Endothelial cell of umbilical vein (primary cell): ENCODE data around the gene LCNL1. TPM values are rescaled to one million over a fixed set of nuclear protein-coding genes. Genes with fewer than 3 reads are reported as not detected.

Source experiments
- BruUV-seq: library from RNA; stranded (reverse); fragments of 400-500 nt; replicated peaks from 2 replicates; lab custom pipeline; 2021; lab: Mats Ljungman, UMichigan
- CTCF ChIA-PET: fragments of 300-600, 350-600 bp; sonication (Branson Sonifier 250); formaldehyde crosslinking; loops from one replicate; lab custom pipeline; 2021; ENCODE audit warnings: antibody characterized with exemption, inconsistent platforms; lab: Charles Lee
- POLR2A ChIA-PET: fragments of 300-600, 350-600 bp; sonication (Branson Sonifier 250); formaldehyde crosslinking; loops from one replicate; lab custom pipeline; 2021; ENCODE audit warnings: antibody characterized with exemption, inconsistent platforms; lab: Charles Lee
- DNase-seq: peaks from one replicate; pipeline ENCODE4 v3.0.0-alpha.2; 2011; ENCODE audit warnings: low read depth, low spot score
- FAIRE-seq: peaks from 2 replicates; lab custom pipeline; 2011; peaks lifted over from hg19 to GRCh38; lab: Jason Lieb, UNC
- H2AFZ ChIP-seq: 2 replicates; pipeline ENCODE4 v1.6.0; 2012; ENCODE audit warnings: low read depth, low read length, control low read depth, inconsistent platforms
- H3K27ac ChIP-seq: 2 replicates; pipeline ENCODE4 v1.5.1; 2011; ENCODE audit warnings: low read depth, mild to moderate bottlenecking, control low read depth, low read length, moderate library complexity; ENCODE audit not compliant: insufficient read depth
- H3K27me3 ChIP-seq, 2 experiments: 2 replicates each; pipeline versions ENCODE4 v1.6.0 to v1.6.1; 2011; ENCODE audit warnings: low read length in 2 of 2, mixed read lengths in 1 of 2; ENCODE audit not compliant: control insufficient read depth in 2 of 2, insufficient read depth in 2 of 2
- H3K36me3 ChIP-seq, 2 experiments: 2 replicates in 1 of 2; 3 replicates in 1 of 2; pipeline ENCODE4 v1.5.1; 2011; ENCODE audit warnings: low read length in 2 of 2, mild to moderate bottlenecking in 1 of 2, moderate library complexity in 1 of 2; ENCODE audit not compliant: control insufficient read depth in 2 of 2, insufficient read depth in 2 of 2; ENCODE audit errors: extremely low read depth in 1 of 2
- H3K4me1 ChIP-seq: 3 replicates; pipeline ENCODE4 v1.5.1; 2011; ENCODE audit warnings: mild to moderate bottlenecking, low read length; ENCODE audit not compliant: control insufficient read depth, insufficient read depth; ENCODE audit errors: extremely low read depth
- H3K4me2 ChIP-seq: 2 replicates; pipeline ENCODE4 v1.6.1; 2011; ENCODE audit warnings: low read length, control low read depth, mixed read lengths; ENCODE audit not compliant: insufficient read depth
- H3K4me3 ChIP-seq, 3 experiments: fragments of 200-600 bp in 1 of 3; sonication (generic), shearing (Covaris generic) in 1 of 3; replicated peaks in 1 of 3; 2 replicates each; pipeline ENCODE4 v1.5.1; 2011 to 2016; ENCODE audit warnings: control low read depth in 3 of 3, low read length in 3 of 3, mild to moderate bottlenecking in 2 of 3, inconsistent platforms in 1 of 3, low read depth in 1 of 3, moderate library complexity in 1 of 3; ENCODE audit not compliant: insufficient read depth in 1 of 3
- H3K79me2 ChIP-seq: 2 replicates; pipeline ENCODE4 v1.6.0; 2012; ENCODE audit warnings: low read length, inconsistent platforms; ENCODE audit not compliant: control insufficient read depth, insufficient read depth
- H3K9ac ChIP-seq: replicated peaks from 2 replicates; pipeline ENCODE3; 2011; ENCODE audit warnings: low read length, control low read depth; ENCODE audit not compliant: insufficient read depth; ENCODE audit errors: extremely low read depth
- H3K9me1 ChIP-seq: replicated peaks from 3 replicates; pipeline ENCODE4 v1.6.0; 2011; ENCODE audit warnings: mild to moderate bottlenecking, low read length; ENCODE audit not compliant: control insufficient read depth, insufficient read depth; ENCODE audit errors: extremely low read depth
- H3K9me3 ChIP-seq: replicated peaks from 2 replicates; pipeline ENCODE4 v1.5.1; 2012; ENCODE audit warnings: low read length, inconsistent platforms; ENCODE audit not compliant: control insufficient read depth, insufficient read depth
- H4K20me1 ChIP-seq: replicated peaks from 2 replicates; pipeline ENCODE3; 2011; ENCODE audit warnings: mild to moderate bottlenecking, low read length; ENCODE audit not compliant: control insufficient read depth, insufficient read depth; ENCODE audit errors: extremely low read depth
- CTCF ChIP-seq, 2 donors: IDR thresholded peaks; 1 replicate in 1 of 2; 2 replicates in 1 of 2; pipeline ENCODE4 v1.5.1; 2011; ENCODE audit warnings: low read length in 2 of 2, mild to moderate bottlenecking in 2 of 2, moderate library complexity in 2 of 2, control low read depth in 1 of 2, inconsistent platforms in 1 of 2, low read depth in 1 of 2; ENCODE audit not compliant: insufficient read depth in 1 of 2; ENCODE audit errors: extremely low read depth in 1 of 2
- EZH2 ChIP-seq: IDR thresholded peaks from 2 replicates; pipeline ENCODE4 v1.6.1; 2012; ENCODE audit warnings: borderline replicate concordance, low read depth, mild to moderate bottlenecking, moderate library complexity, low read length, inconsistent platforms; ENCODE audit not compliant: severe bottlenecking
- FOS ChIP-seq: IDR thresholded peaks from 2 replicates; pipeline ENCODE4 v1.6.1; 2011; ENCODE audit warnings: mild to moderate bottlenecking, low read length, moderate library complexity, borderline replicate concordance; ENCODE audit not compliant: insufficient read depth
- GATA2 ChIP-seq: IDR thresholded peaks from 2 replicates; pipeline ENCODE4 v1.7.0; 2011; ENCODE audit warnings: low read depth, mild to moderate bottlenecking, moderate library complexity, mixed read lengths, low read length; ENCODE audit not compliant: insufficient read length, insufficient read depth
- JUN ChIP-seq: IDR thresholded peaks from 2 replicates; pipeline ENCODE4 v1.6.1; 2011; ENCODE audit warnings: borderline replicate concordance, low read depth; ENCODE audit not compliant: insufficient read length, insufficient read depth
- MAX ChIP-seq: IDR thresholded peaks from 2 replicates; pipeline ENCODE4 v1.6.1; 2011; ENCODE audit not compliant: insufficient read depth, insufficient read length
- MYC ChIP-seq: IDR thresholded peaks from one replicate; pipeline ENCODE4 v1.6.1; 2011; ENCODE audit warnings: mild to moderate bottlenecking, low read depth, low read length
- POLR2A ChIP-seq: IDR thresholded peaks from 2 replicates; pipeline ENCODE4 v1.6.1; 2012; ENCODE audit warnings: low read depth, mild to moderate bottlenecking, control low read depth, low read length
- POLR2AphosphoS5 ChIP-seq: IDR thresholded peaks from 2 replicates; pipeline ENCODE4 v1.6.1; 2012; ENCODE audit warnings: low read depth, mild to moderate bottlenecking, control low read depth, low read length, moderate library complexity; ENCODE audit not compliant: insufficient read depth
- dilution Hi-C: fragments of 300-500 bp; cut with MboI; formaldehyde crosslinking; loops from one replicate; pipeline ENCODE4 v1.15.0; 2019; ENCODE audit warnings: low sequenced_read_pairs; ENCODE audit not compliant: extremely low pct_ligation_motif_present
- intact Hi-C: fragments of 100-400 bp; cut with micrococcal nuclease; formaldehyde crosslinking; loops from one replicate; pipeline ENCODE4 v1.10.0; 2022
- polyA plus RNA-seq, 4 experiments: library from polyadenylated mRNA; depleted of rRNA in 3 of 4; stranded (reverse) in 3 of 4; unstranded in 1 of 4; fragments of >200 nt; gene quantifications; 2 replicates each; pipeline versions ENCODE4 v1.2.1 to v1.2.3, GENCODE V29; 2011 to 2012; ENCODE audit warnings: missing spikeins in 1 of 4
- total RNA-seq: library from RNA; stranded (reverse); gene quantifications from 2 replicates; pipeline ENCODE4 v1.2.3, GENCODE V29; 2021

LCNL1 gene
- total and polyA plus RNA-seq, 2 donors (not counting 3 experiments of a cell fraction or from before 2014, with no cell fraction given), result not detected

GRCh38 chr9:136983656-136984314, 992 bp downstream of the LCNL1 start:
- H3K27me3 ChIP-seq, result peaks cover 3 to 10% of the 10 kb centered on the region in 2 experiments
- BruUV-seq, result no TSS peak
- H4K20me1 ChIP-seq, result no peaks in the 10 kb centered on the region
- intact Hi-C loops (no loop called here), dilution Hi-C loops (no loop called here)
- no peak overlapping the region for H3K27ac ChIP-seq
- no peaks in the 10 kb centered on the region for H3K79me2 ChIP-seq
- no peak overlapping the region for H3K4me3 ChIP-seq
- no peak overlapping the region for H3K9ac ChIP-seq
- no peak for TF ChIP-seq POLR2AphosphoS5
- no peak for TF ChIP-seq EZH2
- TF ChIP-seq GATA2, result no peak
- TF ChIP-seq MYC, result no peak
- no peak for TF ChIP-seq MAX
- TF ChIP-seq JUN, result no peak
- TF ChIP-seq FOS, result no peak
- TF ChIP-seq POLR2A, result no peak
- no peak for TF ChIP-seq CTCF (IDR thresholded peaks at IDR 0.05; ENCODE audit: extremely low read depth in 1 of 2, insufficient read depth in 1 of 2, low read depth in 1 of 2, low read length in 2 of 2)
- no peaks in the 10 kb centered on the region for H3K36me3 ChIP-seq
- H2AFZ ChIP-seq, result no peak overlapping the region
- no peak overlapping the region for H3K4me2 ChIP-seq
- peaks cover 4% of the 10 kb centered on the region for H3K4me1 ChIP-seq
- no peaks in the 10 kb centered on the region for H3K9me1 ChIP-seq
- CTCF ChIA-PET, result no interaction called here
- FAIRE-seq (no peak), DNase-seq (no peak)
- H3K9me3 ChIP-seq, result no peaks in the 10 kb centered on the region
- POLR2A ChIA-PET, result no interaction called here
